Thoracic aorta (tissue), 2 donors: ENCODE results near the gene RGS19. TPM values are rescaled to one million over a fixed set of nuclear protein-coding genes. Genes with fewer than 3 reads are reported as not detected.

Source experiments
- ATAC-seq: fragments of 150-250 bp; one replicate; pipeline ENCODE4 v1.8.0; 2017; ENCODE audit warnings: low read depth; ENCODE audit not compliant: insufficient number of reproducible peaks, low FRiP score
- DNase-seq: peaks from one replicate; pipeline ENCODE4 v3.0.0-alpha.2; 2020; ENCODE audit warnings: low spot score
- H3K27ac ChIP-seq, 2 donors: fragments of 200-600 bp; sonication (generic); 1 replicate in 1 of 2; 2 replicates in 1 of 2; pipeline ENCODE4 v1.5.1; 2016; ENCODE audit warnings: mild to moderate bottlenecking in 2 of 2, moderate library complexity in 2 of 2
- H3K27me3 ChIP-seq: fragments of 200-600 bp; sonication (generic); replicated peaks from 2 replicates; pipeline ENCODE4 v1.6.0; 2016; ENCODE audit warnings: mild to moderate bottlenecking; ENCODE audit not compliant: insufficient read depth
- H3K36me3 ChIP-seq: fragments of 200-600 bp; sonication (generic); one replicate; pipeline ENCODE4 v1.5.1; 2016
- H3K4me1 ChIP-seq, 2 donors: fragments of 200-600 bp; sonication (generic); 1 replicate in 1 of 2; 2 replicates in 1 of 2; pipeline versions ENCODE4 v1.5.1 to v1.6.0; 2016; ENCODE audit warnings: low read depth in 2 of 2, mild to moderate bottlenecking in 1 of 2; ENCODE audit not compliant: control insufficient read depth in 1 of 2
- H3K4me3 ChIP-seq: fragments of 200-600 bp; sonication (generic); 2 replicates; pipeline ENCODE4 v1.5.1; 2016; ENCODE audit warnings: mild to moderate bottlenecking
- H3K9me3 ChIP-seq: fragments of 200-600 bp; sonication (generic); 2 replicates; pipeline ENCODE4 v1.5.1; 2016
- CTCF ChIP-seq: fragments of 200-600 bp; sonication (generic); IDR thresholded peaks from one replicate; pipeline ENCODE4 v1.5.1; 2019; ENCODE audit warnings: antibody characterized with exemption
- total RNA-seq, 2 donors: library from RNA; depleted of rRNA; stranded (reverse); fragments of >200 nt; gene quantifications; one replicate each; pipeline versions ENCODE4 v1.1.0 to v1.2.3, GENCODE V29; 2016

RGS19 gene
- total RNA-seq, 2 donors from 2014 or later, result 20.6 to 41.2 TPM

GRCh38 chr20:64116541-64117431 lies 37.5 kb upstream of the RGS19 start:
- no peaks in the 10 kb centered on the region for H3K9me3 ChIP-seq
- ATAC-seq (no peak), DNase-seq (no peak)
- TF ChIP-seq CTCF, result no peak
- peaks cover 5% of the 10 kb centered on the region for H3K27me3 ChIP-seq
- H3K4me3 ChIP-seq, result no peak overlapping the region
- H3K36me3 ChIP-seq, result no peaks in the 10 kb centered on the region
- H3K4me1 ChIP-seq, result no peaks in the 10 kb centered on the region
- no peak overlapping the region for H3K27ac ChIP-seq

- no peaks in the 10 kb centered on the region for H3K9me3 ChIP-seq
- H3K27me3 ChIP-seq, result peaks cover 2% of the 10 kb centered on the region
- H3K27ac ChIP-seq, result no peak overlapping the region
- H3K36me3 ChIP-seq, result no peaks in the 10 kb centered on the region
- H3K4me1 ChIP-seq, result no peaks in the 10 kb centered on the region
- ATAC-seq (no peak), DNase-seq (no peak)
- TF ChIP-seq CTCF, result no peak
- no peak overlapping the region for H3K4me3 ChIP-seq
These were observed 36.7 kb upstream of the RGS19 start for GRCh38 chr20:64116016-64116415.

GRCh38 chr20:64115171-64115911 lies 36.0 kb upstream of the RGS19 start:
- no peaks in the 10 kb centered on the region for H3K4me1 ChIP-seq
- no peaks in the 10 kb centered on the region for H3K9me3 ChIP-seq
- no peak overlapping the region for H3K27ac ChIP-seq
- no peaks in the 10 kb centered on the region for H3K27me3 ChIP-seq
- TF ChIP-seq CTCF, result no peak
- ATAC-seq (no peak), DNase-seq (no peak)
- no peak overlapping the region for H3K4me3 ChIP-seq
- no peaks in the 10 kb centered on the region for H3K36me3 ChIP-seq

- Histone ChIP-seq H3K4me1 (no peaks in the 10 kb centered on the region), H3K4me3 (no peak overlapping the region), H3K36me3 (no peaks in the 10 kb centered on the region), H3K27ac (no peak overlapping the region), H3K27me3 (no peaks in the 10 kb centered on the region), H3K9me3 (no peaks in the 10 kb centered on the region)
- TF ChIP-seq CTCF, result no peak
- ATAC-seq (no peak), DNase-seq (no peak)
These were observed 35.1 kb upstream of the RGS19 start for GRCh38 chr20:64114356-64114971.

- TF ChIP-seq CTCF, result no peak
- Histone ChIP-seq H3K27me3 (no peaks in the 10 kb centered on the region), H3K4me1 (no peaks in the 10 kb centered on the region), H3K36me3 (no peaks in the 10 kb centered on the region), H3K9me3 (no peaks in the 10 kb centered on the region), H3K4me3 (no peak overlapping the region), H3K27ac (no peak overlapping the region)
- DNase-seq, result no peak
- no peak for ATAC-seq
These were observed 34.6 kb upstream of the RGS19 start for GRCh38 chr20:64113796-64114355.
